ENCODE measurements around the gene SMPD3.

SMPD3 gene

DNA sequence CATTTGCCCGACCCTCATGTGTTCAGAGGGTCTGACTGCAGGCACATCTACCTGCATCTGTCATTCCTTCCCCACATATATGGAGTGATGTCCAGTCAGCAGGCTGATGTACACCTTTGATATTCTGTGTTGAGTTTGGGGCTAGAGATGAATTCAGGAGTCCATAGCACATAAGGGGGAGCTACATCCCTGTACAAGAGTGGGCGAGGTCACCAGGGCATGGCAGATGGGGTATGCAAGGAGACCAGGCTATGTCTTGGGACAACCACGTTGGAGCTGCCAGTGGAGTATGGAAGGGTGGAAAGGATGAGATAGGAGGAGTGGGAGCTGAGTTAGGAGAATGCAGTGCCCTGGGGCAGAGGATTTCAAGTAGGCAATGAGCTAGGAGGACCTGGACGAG, 15.0 kb downstream of the SMPD3 start:
- TF ChIP-seq, protein P1, sequence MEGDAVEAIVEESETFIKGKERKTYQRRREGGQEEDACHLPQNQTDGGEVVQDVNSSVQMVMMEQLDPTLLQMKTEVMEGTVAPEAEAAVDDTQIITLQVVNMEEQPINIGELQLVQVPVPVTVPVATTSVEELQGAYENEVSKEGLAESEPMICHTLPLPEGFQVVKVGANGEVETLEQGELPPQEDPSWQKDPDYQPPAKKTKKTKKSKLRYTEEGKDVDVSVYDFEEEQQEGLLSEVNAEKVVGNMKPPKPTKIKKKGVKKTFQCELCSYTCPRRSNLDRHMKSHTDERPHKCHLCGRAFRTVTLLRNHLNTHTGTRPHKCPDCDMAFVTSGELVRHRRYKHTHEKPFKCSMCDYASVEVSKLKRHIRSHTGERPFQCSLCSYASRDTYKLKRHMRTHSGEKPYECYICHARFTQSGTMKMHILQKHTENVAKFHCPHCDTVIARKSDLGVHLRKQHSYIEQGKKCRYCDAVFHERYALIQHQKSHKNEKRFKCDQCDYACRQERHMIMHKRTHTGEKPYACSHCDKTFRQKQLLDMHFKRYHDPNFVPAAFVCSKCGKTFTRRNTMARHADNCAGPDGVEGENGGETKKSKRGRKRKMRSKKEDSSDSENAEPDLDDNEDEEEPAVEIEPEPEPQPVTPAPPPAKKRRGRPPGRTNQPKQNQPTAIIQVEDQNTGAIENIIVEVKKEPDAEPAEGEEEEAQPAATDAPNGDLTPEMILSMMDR (IDR thresholded peaks at IDR 0.05): no peak
- no peak for TF ChIP-seq ZFX (IDR thresholded peaks at IDR 0.05; ENCODE audit: borderline replicate concordance)
- no peak overlapping the region for H3K27ac ChIP-seq

DNA sequence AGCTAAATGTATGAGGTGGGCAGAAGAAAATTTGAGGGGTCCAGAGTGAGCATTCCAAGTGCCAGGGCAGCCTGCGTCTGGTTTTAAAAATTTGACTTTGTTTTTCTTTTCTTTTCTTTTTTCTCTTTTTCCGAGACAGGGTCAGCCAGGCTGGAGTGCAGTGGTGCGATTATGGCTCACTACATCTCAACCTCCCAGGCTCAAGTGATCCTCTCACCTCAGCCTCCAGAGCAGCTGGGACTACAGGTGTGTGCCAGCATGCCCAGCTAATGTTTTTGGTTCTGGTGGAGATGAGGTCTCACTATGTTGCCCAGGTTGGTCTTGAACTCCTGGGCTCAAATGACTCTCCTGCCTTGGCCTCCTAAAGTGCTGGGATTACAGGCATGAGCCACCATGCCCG, 15.6 kb downstream of the SMPD3 start:
- H3K27ac ChIP-seq: no peak overlapping the region
- TF ChIP-seq, protein P1 (IDR thresholded peaks at IDR 0.05): no peak
- no peak for TF ChIP-seq ZFX (IDR thresholded peaks at IDR 0.05; ENCODE audit: borderline replicate concordance)

DNA sequence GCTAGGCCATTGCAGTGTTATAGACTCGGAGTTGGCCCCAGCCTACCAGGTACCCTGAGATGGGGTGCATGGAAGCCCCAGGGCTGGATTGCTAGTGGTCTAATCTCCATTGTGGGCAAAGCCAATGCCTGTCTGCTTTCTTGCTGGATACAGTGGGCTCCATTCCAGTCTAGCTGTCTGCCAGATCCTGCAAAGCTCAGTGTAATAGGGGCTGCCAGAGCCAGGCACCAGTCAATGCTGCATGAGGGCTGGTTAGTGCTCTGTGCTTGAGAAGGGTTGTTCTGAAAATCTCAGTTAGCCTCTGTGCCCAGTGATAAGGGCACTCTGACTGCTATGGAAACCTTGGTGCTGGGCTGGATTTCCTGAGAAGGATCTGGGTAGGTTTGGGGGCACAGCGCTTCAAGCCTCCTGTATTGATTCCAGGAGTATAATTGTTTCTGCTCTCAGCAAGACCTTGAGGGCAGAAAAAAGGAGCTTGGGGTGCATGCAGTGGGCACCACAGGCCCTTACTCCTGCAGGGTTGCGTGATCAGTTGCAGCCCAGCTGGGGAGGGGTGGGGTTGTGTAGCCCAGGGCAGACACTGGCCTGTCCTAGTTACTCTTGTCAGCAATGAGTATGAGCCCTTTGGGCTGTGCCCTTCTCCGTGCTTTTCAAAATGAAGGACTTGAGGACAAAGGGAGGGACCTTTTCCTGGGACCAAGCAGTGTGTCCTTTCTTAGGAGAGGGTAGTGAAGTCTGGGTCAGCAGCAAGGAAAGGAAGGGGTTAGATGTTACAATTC, 19.0 kb downstream of the SMPD3 start:
- TF ChIP-seq ZFX (IDR thresholded peaks at IDR 0.05; ENCODE audit: borderline replicate concordance): no peak
- TF ChIP-seq, protein P1 (IDR thresholded peaks at IDR 0.05): no peak
- H3K27ac ChIP-seq: no peak overlapping the region

DNA sequence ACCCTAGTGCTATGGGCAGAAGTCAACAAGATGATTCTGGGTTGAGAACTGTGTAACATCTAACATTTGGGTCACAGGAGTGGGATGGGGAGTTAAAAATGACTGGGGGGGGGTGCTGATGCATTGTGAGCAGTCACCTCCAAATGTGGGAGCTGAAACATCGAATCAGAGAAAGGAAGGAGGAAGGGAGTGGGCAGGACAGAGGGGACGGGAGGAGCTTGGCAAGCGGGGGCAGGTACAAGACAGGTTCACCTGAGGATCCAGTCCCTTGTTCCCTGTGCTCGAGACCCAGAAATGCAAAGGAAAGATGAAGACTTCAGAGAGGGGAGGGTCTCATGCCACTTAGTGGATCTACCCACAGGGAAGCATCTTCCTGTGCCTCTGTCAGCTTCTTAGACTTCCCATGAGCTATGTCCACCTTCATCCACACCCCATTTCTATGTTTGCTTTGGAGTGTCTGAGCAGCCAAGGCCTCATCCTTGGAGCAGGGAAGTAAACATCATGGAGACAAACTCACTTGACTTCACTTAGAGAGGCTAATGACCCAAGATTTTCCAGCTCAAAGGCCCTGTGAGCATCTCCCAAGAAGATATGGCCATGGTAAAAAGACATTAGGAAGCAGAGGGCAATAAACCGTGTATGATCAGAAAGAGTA, 20.5 kb downstream of the SMPD3 start:
- H3K27ac ChIP-seq: no peak overlapping the region
- no peak for TF ChIP-seq ZFX (IDR thresholded peaks at IDR 0.05; ENCODE audit: borderline replicate concordance)
- TF ChIP-seq, protein P1 (IDR thresholded peaks at IDR 0.05): no peak

DNA sequence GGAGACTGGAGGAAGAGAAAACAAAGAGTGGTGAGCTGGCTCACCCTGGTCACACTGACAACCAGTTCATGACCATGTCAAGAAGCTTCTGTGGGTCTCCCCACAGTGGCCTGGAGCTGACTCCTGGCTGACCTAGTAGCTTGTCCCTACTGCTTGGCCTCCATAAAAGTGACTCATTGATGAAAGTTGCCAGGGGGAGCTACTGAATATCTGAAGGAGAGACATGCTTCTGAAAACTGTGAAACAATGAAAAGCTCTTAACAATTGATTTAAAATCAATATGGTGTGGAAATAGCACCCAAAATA, 22.0 kb downstream of the SMPD3 start:
- H3K27ac ChIP-seq: no peak overlapping the region
- TF ChIP-seq ZFX (IDR thresholded peaks at IDR 0.05; ENCODE audit: borderline replicate concordance): no peak
- TF ChIP-seq, protein P1 (IDR thresholded peaks at IDR 0.05): no peak

DNA sequence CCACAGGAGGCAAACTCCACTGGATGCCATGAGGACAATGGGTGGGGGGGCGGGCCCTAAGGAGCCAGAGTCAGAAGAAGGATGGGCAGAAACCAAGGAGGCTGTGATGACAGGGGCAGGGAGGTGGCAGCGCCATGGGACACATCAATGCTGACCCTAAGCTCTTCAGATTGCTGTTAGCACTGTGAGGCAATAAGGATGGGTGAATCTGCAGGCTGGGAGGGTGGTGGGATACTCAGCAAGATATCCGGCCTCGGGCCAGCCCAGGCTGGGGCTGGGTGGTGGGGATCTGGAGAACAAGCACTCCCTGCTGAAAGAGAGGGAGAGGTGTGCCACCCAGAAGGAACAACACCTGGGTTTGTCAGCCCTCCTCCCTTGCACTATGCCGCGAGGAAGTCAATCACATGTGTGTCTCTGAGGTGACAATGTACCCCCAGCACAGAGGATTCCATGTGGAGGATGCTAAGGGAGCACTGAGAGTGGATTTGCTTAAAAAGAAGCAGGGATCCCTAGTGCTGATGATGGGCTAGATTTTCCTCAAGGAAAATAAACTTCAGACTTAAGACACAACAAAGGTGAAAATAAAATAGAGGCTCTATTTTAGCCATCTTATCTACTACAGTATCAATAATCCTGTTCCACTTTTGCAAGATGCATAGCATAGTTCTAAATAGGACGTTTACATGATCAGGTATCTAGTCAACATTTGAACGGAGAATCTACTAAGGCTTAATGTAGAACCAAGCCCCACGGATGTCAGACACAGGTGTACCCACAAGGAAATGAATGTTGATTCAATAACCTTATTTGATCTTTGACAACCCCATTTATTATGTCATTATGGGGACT, 22.6 kb downstream of the SMPD3 start:
- TF ChIP-seq ZFX (IDR thresholded peaks at IDR 0.05; ENCODE audit: borderline replicate concordance): no peak
- TF ChIP-seq, protein P1 (IDR thresholded peaks at IDR 0.05): no peak
- H3K27ac ChIP-seq: no peak overlapping the region

Data from 22Rv1 (cell line).